Measurements from ENCODE around the gene CA4. TPM values are rescaled to one million over a fixed set of nuclear protein-coding genes. Genes with fewer than 3 reads are reported as not detected.
"Not testable (repeated sequence)": the region's sequence is repeated elsewhere in the genome, so short reads cannot be mapped to it uniquely, and the experiment has no call there.

CA4 gene
- total RNA-seq, result 17.0 TPM
- long read RNA-seq, transcript CA4-201 (8 exons, 1,154 nt), result major isoform, 9 of 19 reads
- long read RNA-seq, partial matches to known transcripts, result 5 of 19 reads
- long read RNA-seq, other reads (novel, unspliced or antisense), result 5 of 19 reads

- DNase-seq (no peak), ATAC-seq (peak; percentile 47)
- intact Hi-C loops (cut with micrococcal nuclease), result no loop called here
These were observed at the start of gene CA4 for GRCh38 chr17:60149691-60150582. TSS of gene CA4 (plus strand) at chr17:60149973. CDS start at chr17:60150035, 62 bp downstream.

GRCh38 chr17:60100577-60100976 lies 49.2 kb upstream of the CA4 start:
- ATAC-seq; DNase-seq; intact Hi-C loops (cut with micrococcal nuclease): not testable (repeated sequence)

- intact Hi-C loops (cut with micrococcal nuclease); DNase-seq; ATAC-seq: not testable (repeated sequence)
These were observed 47.6 kb upstream of the CA4 start for GRCh38 chr17:60102015-60102631.

- peak; percentile 44 for DNase-seq
- peak; percentile 72 for ATAC-seq
These were observed 47.1 kb upstream of the CA4 start for GRCh38 chr17:60102632-60103096.

DNA sequence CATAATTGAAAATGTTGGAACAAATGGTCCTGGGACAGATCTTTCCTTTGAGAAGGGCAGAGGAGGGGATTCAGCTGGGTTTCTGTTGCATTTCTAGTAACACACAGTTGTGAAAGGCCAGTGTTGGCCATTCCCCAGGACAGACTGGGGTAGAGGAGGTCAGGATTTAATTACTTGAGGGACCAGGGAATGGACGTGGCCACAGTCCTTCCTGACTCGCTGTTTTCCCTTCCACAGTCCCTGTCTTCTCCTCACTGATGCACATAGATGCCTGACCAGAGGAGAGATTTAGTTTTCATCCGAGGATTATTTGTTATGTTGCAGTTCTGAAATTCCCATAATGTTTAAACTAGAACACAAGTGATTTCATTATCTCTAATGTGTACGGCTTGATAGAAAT lies 45.8 kb upstream of the CA4 start:
- ATAC-seq, result no peak
- intact Hi-C loops (cut with micrococcal nuclease), result no loop called here

More at GRCh38 chr17:60102632-60103096, 47.1 kb upstream of the CA4 start:
- intact Hi-C loops (cut with micrococcal nuclease), result no loop called here

DNA sequence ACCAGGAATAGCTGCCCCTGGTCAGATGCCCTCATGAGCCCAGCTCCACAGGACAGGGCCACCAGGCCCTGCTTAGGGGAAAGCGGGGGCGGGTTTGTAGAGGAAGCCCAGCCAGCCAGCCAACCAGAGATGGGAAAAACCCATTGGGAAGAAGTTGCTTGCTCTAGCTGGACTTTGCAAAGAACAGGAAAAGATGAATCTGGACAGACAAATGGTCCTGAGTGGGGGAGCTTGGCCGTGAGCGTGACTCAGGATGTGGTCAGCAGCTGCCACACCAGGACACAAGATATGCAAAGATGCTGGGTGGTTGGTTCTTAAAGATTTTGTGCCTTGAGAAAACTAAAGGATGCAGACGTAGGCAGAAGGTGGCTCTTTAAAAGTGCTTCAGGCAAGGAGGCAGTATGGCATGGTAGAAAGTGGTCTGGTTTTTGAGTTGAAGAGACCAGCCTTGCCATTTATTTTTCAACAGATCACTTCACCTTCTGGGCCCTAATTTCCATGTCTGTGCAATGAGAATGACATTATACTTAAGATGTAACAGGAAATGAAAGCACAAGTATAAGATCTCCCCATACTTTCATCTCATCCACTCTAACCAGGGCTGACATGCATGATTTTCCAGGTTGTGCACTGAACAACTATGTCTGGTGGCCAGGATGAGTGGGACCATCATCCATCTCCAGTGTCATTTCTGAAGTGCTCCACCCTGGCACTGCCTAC lies 43.3 kb upstream of the CA4 start:
- ATAC-seq (no peak), DNase-seq (no peak)
- intact Hi-C loops (cut with micrococcal nuclease), result no loop called here

More for the DNA sequence above, 45.8 kb upstream of the CA4 start:
- DNase-seq, result no peak

- intact Hi-C loops (cut with micrococcal nuclease), result no loop called here
- no peak for ATAC-seq
- DNase-seq, result no peak
These were observed 42.1 kb upstream of the CA4 start for GRCh38 chr17:60107526-60108257.

DNA sequence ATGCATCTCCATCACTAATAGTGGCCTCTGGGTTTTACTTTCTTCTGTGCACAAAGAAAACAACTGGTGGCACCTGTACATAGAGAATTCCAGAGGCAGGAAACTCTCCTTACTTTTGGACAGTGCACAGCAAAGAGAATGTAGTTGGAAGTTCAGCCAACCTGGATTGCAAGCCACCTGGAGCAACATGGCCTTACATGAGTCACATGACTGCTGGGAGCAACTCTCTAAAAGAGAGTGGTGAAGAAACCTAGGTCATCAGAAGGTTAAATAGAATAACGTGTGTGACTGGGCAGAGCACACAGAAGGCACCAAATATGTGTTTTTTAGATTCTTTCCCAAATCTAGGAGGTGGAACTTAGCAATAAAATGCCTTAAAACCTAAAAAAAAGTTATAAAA lies 41.5 kb upstream of the CA4 start:
- intact Hi-C loops (cut with micrococcal nuclease); ATAC-seq; DNase-seq: not testable (repeated sequence)

DNA sequence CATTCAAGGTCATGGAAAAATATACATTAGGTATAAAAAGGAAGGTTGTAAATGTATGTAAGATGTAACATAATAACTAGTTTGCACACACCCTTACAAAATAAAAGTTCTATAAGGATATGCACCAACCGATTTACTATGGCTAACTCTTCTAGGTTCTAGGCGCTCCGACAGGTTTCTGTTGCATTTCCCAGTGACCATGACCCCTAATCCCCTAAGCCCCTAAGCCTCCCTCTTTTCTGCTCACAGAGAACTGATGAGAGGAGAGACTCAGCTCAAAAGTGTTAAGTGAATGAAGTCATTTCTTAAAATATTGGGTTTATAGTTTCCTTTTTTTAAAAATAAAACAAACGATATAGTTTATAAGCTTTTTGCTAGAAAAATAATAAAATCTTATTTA lies 41.1 kb upstream of the CA4 start:
- ATAC-seq, result no peak
- intact Hi-C loops (cut with micrococcal nuclease), result no loop called here
- DNase-seq, result no peak

GRCh38 chr17:60109161-60109560 lies 40.6 kb upstream of the CA4 start:
- ATAC-seq, result no peak
- intact Hi-C loops (cut with micrococcal nuclease), result no loop called here

GRCh38 chr17:60110586-60110985 lies 39.2 kb upstream of the CA4 start:
- intact Hi-C loops (cut with micrococcal nuclease), result no loop called here
- DNase-seq, result no peak
- ATAC-seq, result no peak

More at GRCh38 chr17:60109161-60109560, 40.6 kb upstream of the CA4 start:
- DNase-seq, result no peak

DNA sequence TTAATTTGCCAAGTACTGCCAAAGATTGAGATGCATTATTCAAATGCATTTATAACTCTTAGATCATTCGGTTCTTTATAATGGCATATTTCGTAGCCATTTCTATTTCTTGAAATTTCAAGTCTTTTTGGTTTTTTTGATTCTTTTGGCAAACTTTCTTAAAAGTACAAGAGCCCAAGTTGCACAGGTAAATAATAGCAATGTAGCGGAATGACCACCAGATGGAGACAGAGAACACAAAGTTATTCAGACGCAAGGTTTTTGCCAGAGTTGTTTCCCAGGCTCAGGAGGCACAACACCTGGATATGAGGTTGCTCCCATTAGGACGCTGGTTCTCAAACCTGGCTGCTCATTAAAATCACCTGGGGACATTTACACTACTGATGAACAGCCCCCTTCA lies 38.1 kb upstream of the CA4 start:
- intact Hi-C loops (cut with micrococcal nuclease); DNase-seq: not testable (repeated sequence)
- ATAC-seq, result peak; percentile 67

DNA sequence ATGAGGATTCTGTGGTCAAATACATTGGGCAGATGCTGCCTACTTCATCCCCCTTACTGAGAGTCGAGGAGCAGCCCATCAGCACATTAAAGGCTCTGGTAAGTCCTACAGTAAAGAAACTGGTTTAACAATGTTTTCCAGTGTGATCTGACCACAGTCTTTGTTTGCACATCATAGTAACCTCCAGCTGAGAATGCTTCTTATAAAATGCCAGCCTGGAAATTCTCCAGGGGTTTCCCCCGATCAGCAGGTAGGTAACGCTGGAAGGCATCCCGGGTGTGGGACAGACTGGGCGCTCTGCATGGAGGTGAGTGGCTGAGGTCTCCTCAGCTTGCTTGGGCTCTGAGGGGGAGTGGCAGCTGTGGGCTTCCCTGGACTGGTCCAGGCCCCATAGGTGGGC lies 34.4 kb upstream of the CA4 start:
- ATAC-seq, result not testable (repeated sequence)

DNA sequence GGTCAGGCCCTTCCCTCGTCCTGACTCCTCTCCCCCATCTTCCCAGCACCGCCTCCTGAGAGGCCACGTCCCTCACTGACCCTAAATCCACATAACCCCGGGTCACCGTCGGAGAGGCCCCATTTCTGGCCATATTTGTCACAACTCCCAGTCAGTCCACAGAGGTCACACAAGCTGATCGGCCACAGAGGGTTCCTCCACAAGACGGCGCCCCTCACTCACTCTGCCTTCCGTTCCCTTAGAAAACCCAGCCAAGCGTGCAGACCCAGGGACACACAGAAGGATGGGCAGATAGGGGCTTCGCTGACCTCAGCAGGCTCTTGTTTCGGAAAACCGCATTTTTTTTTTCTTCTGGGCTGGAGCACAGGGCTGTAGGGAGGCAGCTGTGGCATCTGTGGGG lies 33.6 kb upstream of the CA4 start:
- DNase-seq; intact Hi-C loops (cut with micrococcal nuclease); ATAC-seq: not testable (repeated sequence)

More for the DNA sequence above, 34.4 kb upstream of the CA4 start:
- intact Hi-C loops (cut with micrococcal nuclease); DNase-seq: not testable (repeated sequence)

- intact Hi-C loops (cut with micrococcal nuclease); DNase-seq: not testable (repeated sequence)
- ATAC-seq, result peak; percentile 9
These were observed 30.6 kb upstream of the CA4 start for GRCh38 chr17:60119162-60119561.

GRCh38 chr17:60119807-60120748 lies 29.7 kb upstream of the CA4 start:
- intact Hi-C loops (cut with micrococcal nuclease); DNase-seq: not testable (repeated sequence)
- peak; percentile 69 for ATAC-seq
